HG03439 (cell line): Measurements from ENCODE around the gene RABGAP1.

Experiments
- ATAC-seq: cut with Tn5 transposase; IDR thresholded peaks from one replicate; pipeline ENCODE4 v1.9.1; 2021; ENCODE audit warnings: mild to moderate bottlenecking, moderate library complexity; ENCODE audit not compliant: unreplicated experiment

The RABGAP1 gene

GRCh38 chr9:123109540-123110279 lies 168.9 kb downstream of the RABGAP1 start:
- ATAC-seq: no peak

GRCh38 chr9:123111427-123112014 lies 170.7 kb downstream of the RABGAP1 start:
- ATAC-seq: no peak

GRCh38 chr9:123112015-123112975 lies 171.5 kb downstream of the RABGAP1 start:
- ATAC-seq: no peak

- no peak for ATAC-seq
These were observed 172.4 kb downstream of the RABGAP1 start for GRCh38 chr9:123113185-123113584.

- no peak for ATAC-seq
These were observed 174.5 kb downstream of the RABGAP1 start for GRCh38 chr9:123115146-123115913.

- ATAC-seq: no peak
These were observed 175.2 kb downstream of the RABGAP1 start for GRCh38 chr9:123116036-123116435.

- ATAC-seq: no peak
These were observed 178.7 kb downstream of the RABGAP1 start for GRCh38 chr9:123119566-123119965.

GRCh38 chr9:123120131-123120530 lies 179.3 kb downstream of the RABGAP1 start:
- ATAC-seq: no peak

- no peak for ATAC-seq
These were observed 180.1 kb downstream of the RABGAP1 start for GRCh38 chr9:123120953-123121352.

- ATAC-seq: no peak
These were observed 180.6 kb downstream of the RABGAP1 start for GRCh38 chr9:123121457-123121856.

GRCh38 chr9:123127512-123128075 lies 186.8 kb downstream of the RABGAP1 start:
- ATAC-seq: no peak

- no peak for ATAC-seq
These were observed 187.8 kb downstream of the RABGAP1 start for GRCh38 chr9:123128591-123128990.

GRCh38 chr9:123129423-123129822 lies 188.6 kb downstream of the RABGAP1 start:
- no peak for ATAC-seq

- ATAC-seq: no peak
These were observed 190.4 kb downstream of the RABGAP1 start for GRCh38 chr9:123131258-123131657.

GRCh38 chr9:123131993-123132392 lies 191.2 kb downstream of the RABGAP1 start:
- ATAC-seq: no peak

GRCh38 chr9:123132696-123133095 lies 191.9 kb downstream of the RABGAP1 start:
- no peak for ATAC-seq

GRCh38 chr9:123135430-123135829 lies 194.6 kb downstream of the RABGAP1 start:
- no peak for ATAC-seq

GRCh38 chr9:123138163-123138562 lies 197.3 kb downstream of the RABGAP1 start:
- no peak for ATAC-seq

- no peak for ATAC-seq
These were observed 208.2 kb downstream of the RABGAP1 start for GRCh38 chr9:123149067-123149466.

- ATAC-seq: no peak
These were observed 210.1 kb downstream of the RABGAP1 start for GRCh38 chr9:123150708-123151503.
